ENCODE measurements around the gene RESP18. TPM values are rescaled to one million over a fixed set of nuclear protein-coding genes. Genes with fewer than 3 reads are reported as not detected.

The RESP18 gene
- total RNA-seq, 2 donors from 2014 or later = not detected

Other genes starting within 250 kb of the RESP18 start
- gene NHEJ1, start 171.9 kb downstream of the RESP18 start, total RNA-seq = 10 to 100 TPM; 11.8 to 15.2 TPM
- 1 to 10 TPM in 1 of 2 donors, under 1 TPM in 1; 0.65 to 1.0 TPM for gene SLC23A3, start 162.7 kb downstream of the RESP18 start, total RNA-seq
- gene CNPPD1, start 155.8 kb downstream of the RESP18 start, total RNA-seq = 10 to 100 TPM; 50.8 to 58.1 TPM
- gene RETREG2, start 154.5 kb downstream of the RESP18 start, total RNA-seq = 10 to 100 TPM; 78.4 to 81.4 TPM
- 10 to 100 TPM; 65.3 to 71.1 TPM for gene ZFAND2B, start 126.0 kb downstream of the RESP18 start, total RNA-seq
- 1 to 10 TPM; 2.6 to 6.6 TPM for gene ABCB6, start 113.8 kb downstream of the RESP18 start, total RNA-seq
- gene ATG9A, start 103.1 kb downstream of the RESP18 start, total RNA-seq = 10 to 100 TPM; 42.4 to 72.1 TPM
- 10 to 100 TPM; 92.5 to 93.5 TPM for gene ANKZF1, start 102.9 kb downstream of the RESP18 start, total RNA-seq
- gene GLB1L, start 87.3 kb downstream of the RESP18 start, total RNA-seq = 1 to 10 TPM in 1 of 2 donors, under 1 TPM in 1; 0.94 to 3.1 TPM
- 10 to 100 TPM; 11.9 to 17.2 TPM for gene STK16, start 87.3 kb downstream of the RESP18 start, total RNA-seq
- not detected for gene TUBA4B, start 79.5 kb downstream of the RESP18 start, total RNA-seq
- gene TUBA4A, start 78.8 kb downstream of the RESP18 start, total RNA-seq = 100 to 1,000 TPM; 107 to 184 TPM
- 100 to 1,000 TPM; 101 to 120 TPM for gene DNAJB2, start 53.4 kb downstream of the RESP18 start, total RNA-seq
- gene PTPRN, start 23.3 kb downstream of the RESP18 start, total RNA-seq = 1 to 10 TPM in 1 of 2 donors, not detected in 1; 2.6 TPM
- gene DNPEP, start 55.2 kb upstream of the RESP18 start, total RNA-seq = 100 to 1,000 TPM in 1 of 2 donors, 10 to 100 TPM in 1; 81.3 to 107 TPM
- gene DES, start 85.6 kb upstream of the RESP18 start, total RNA-seq = not detected
- 1 to 10 TPM; 7.3 to 8.4 TPM for gene SPEG, start 102.1 kb upstream of the RESP18 start, total RNA-seq
- 10 to 100 TPM; 25.1 to 27.2 TPM for gene GMPPA, start 166.1 kb upstream of the RESP18 start, total RNA-seq
- under 1 TPM in 1 of 2 donors, not detected in 1; 0.13 TPM for gene ASIC4, start 181.7 kb upstream of the RESP18 start, total RNA-seq
- gene CHPF, start 211.1 kb upstream of the RESP18 start, total RNA-seq = 10 to 100 TPM in 1 of 2 donors, 1 to 10 TPM in 1; 9.4 to 10.4 TPM
- under 1 TPM; 0.42 to 0.77 TPM for gene TMEM198, start 211.3 kb upstream of the RESP18 start, total RNA-seq
- gene OBSL1, start 238.8 kb upstream of the RESP18 start, total RNA-seq = 1 to 10 TPM in 1 of 2 donors, under 1 TPM in 1; 0.67 to 1.1 TPM
- not detected for gene INHA, start 239.6 kb upstream of the RESP18 start, total RNA-seq

All from T-helper 17 cell (primary cell).